Effector CD8-positive, alpha-beta T cell (primary cell): Measurements from ENCODE around the gene NUTM2D.
"Not testable (repeated sequence)": the region's sequence is repeated elsewhere in the genome, so short reads cannot be mapped to it uniquely, and the experiment has no call there.

Experiments
- DNase-seq: peaks from one replicate; lab custom pipeline; 2025; lab: John Stamatoyannopoulos, UW
- total RNA-seq, 4 experiments: gene quantifications; one replicate each; lab custom pipeline; 2026; lab: John Stamatoyannopoulos, UW

The NUTM2D gene, protein sequence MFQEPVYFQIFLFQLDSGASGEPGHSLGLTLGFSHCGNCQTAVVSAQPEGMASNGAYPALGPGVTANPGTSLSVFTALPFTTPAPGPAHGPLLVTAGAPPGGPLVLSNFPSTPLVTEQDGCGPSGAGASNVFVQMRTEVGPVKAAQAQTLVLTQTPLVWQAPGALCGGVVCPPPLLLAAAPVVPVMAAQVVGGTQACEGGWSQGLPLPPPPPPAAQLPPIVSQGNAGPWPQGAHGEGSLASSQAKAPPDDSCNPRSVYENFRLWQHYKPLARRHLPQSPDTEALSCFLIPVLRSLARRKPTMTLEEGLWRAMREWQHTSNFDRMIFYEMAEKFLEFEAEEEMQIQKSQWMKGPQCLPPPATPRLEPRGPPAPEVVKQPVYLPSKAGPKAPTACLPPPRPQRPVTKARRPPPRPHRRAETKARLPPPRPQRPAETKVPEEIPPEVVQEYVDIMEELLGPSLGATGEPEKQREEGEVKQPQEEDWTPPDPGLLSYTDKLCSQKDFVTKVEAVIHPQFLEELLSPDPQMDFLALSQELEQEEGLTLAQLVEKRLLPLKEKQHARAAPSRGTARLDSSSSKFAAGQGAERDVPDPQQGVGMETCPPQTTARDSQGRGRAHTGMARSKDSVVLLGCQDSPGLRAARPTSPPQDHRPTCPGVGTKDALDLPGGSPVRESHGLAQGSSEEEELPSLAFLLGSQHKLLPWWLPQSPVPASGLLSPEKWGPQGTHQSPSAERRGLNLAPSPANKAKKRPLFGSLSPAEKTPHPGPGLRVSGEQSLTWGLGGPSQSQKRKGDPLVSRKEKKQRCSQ
- 1.2 to 1.8 (median 1.7) reads per million in 4 experiments for total RNA-seq

DNA sequence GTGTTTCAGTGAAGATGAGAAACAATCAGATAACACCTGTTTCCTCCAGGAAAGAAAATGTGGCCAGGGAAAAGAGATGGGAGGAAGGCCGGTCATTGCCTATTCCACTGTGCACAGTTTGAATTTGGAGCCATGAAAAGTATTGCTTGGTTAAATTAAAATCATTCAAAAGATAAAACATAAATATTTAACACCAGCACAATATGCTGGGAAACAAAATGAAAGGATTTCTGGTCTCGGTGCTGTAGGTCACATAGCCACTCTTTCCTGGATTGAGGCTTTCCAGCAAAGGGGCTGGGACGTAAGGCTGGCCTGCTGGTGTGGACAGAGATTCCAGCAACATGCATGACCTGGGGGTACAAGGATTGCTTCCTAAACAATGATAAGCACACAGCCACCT, at the start of gene NUTM2D:
TSS of gene NUTM2D (plus strand) at position 301 of the 400 bp plus-strand sequence. CDS start 522 bp downstream, outside the sequence.
- not testable (repeated sequence) for DNase-seq

GRCh38 chr10:87308702-87309101, 48.8 kb upstream of the NUTM2D start:
- not testable (repeated sequence) for DNase-seq

DNA sequence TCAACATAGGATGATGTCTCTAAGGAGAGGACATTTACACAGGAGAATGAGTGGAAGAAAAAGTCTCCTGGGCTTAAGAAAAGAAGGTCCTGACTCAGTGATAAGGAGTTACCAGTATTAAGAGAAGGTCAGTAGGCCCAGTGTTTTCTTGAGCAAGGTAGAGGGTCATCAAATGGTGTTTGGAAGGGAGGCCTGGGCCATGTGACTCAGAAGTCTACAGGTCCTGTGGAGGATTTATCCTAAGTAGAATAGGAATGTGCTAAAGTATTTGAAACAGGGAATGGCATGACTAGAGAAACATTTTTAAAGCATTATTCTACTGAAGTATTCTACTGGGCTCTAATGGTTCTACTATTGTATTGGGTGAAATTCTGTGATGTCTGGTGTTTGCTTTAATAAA, 47.9 kb upstream of the NUTM2D start:
- DNase-seq: not testable (repeated sequence)

GRCh38 chr10:87311521-87311920, 46.0 kb upstream of the NUTM2D start:
- DNase-seq: not testable (repeated sequence)

GRCh38 chr10:87313649-87314359, 43.7 kb upstream of the NUTM2D start:
- not testable (repeated sequence) for DNase-seq

- not testable (repeated sequence) for DNase-seq
Observed at GRCh38 chr10:87314360-87314973, 43.1 kb upstream of the NUTM2D start.

DNA sequence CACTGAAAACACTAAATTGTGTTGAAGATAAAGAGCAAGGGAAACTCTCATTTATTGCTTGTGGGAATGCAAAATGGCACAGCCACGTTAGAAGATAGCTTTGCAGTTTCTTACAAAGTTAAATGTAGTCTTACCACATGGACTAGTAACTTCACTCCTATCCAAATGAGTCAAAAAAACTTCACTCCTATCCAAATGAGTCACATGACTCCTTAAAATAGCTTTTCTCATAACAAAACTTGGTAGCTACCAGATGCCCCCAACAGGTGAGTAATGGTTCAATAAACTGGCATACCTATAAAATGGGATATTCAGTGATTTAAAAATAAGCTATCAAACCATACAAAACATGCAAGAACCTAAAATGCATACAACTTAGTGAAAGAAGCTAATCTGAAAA, 36.0 kb upstream of the NUTM2D start:
- not testable (repeated sequence) for DNase-seq

- DNase-seq: not testable (repeated sequence)
Observed at GRCh38 chr10:87324559-87324958, 33.0 kb upstream of the NUTM2D start.

GRCh38 chr10:87327958-87328357, 29.6 kb upstream of the NUTM2D start:
- not testable (repeated sequence) for DNase-seq

DNA sequence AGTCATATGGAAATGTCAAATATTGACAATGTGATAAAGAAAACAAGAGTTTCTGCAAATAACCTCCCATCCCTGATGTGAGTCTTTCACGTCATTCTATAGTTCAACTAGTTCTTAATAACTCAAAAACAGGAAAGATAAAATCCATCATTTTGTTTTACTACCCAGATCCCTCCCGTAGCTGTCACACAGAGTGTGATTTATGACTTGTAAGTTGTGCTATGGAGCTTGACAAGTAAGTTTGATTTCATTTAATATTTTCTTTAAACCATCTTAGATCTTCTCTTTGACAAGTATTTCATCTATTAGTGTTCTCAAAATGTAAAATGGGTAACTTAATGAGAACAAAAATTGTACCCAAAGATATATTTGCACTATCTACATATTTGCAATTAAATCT, 28.4 kb upstream of the NUTM2D start:
- DNase-seq: not testable (repeated sequence)

DNA sequence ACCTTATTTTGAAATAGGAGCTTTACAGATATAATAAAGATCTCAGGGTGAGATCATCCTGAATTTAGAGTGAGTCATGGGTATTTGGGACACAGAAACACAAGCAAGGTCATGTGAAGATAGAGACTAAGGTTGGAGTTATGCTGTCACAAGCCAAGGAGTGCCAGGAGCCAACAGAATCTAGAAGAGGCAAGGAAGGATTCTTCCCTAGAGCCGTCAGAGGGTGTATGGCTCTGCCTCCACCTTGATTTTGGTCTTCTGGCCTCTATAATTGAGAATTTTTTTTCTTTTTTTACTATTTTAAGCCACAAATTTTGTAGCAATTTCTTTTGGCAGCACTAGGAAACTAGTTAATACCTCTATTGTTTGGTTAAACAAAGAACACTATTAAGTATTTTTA, 24.9 kb upstream of the NUTM2D start:
- DNase-seq: not testable (repeated sequence)

GRCh38 chr10:87340411-87340810, 17.1 kb upstream of the NUTM2D start:
- not testable (repeated sequence) for DNase-seq

- not testable (repeated sequence) for DNase-seq
Observed at GRCh38 chr10:87341546-87342142, 15.9 kb upstream of the NUTM2D start.

- peak; percentile 55 for DNase-seq
Observed at GRCh38 chr10:87342249-87342710, 15.3 kb upstream of the NUTM2D start.

- DNase-seq: peak; percentile 60
Observed at GRCh38 chr10:87342711-87343258, 14.8 kb upstream of the NUTM2D start.

DNA sequence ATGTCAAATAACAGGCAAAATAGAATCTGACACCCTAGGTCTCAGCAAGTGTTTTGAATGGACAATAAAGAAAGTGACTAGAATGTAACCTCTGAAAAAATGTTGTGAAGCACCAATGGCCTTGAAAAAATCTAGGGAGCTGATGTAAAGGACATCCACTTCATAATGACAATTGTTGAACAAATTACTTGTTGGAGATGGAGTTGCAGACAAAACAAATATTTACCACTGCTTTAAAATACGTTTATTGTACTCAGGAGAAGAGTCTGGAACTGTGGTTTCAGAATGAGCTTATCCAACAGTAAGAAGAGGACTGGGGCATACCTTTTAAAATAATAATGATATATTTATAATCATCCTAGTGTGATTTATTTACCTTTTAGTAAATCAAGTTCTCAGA, 11.8 kb upstream of the NUTM2D start:
- DNase-seq: not testable (repeated sequence)

- DNase-seq: not testable (repeated sequence)
Observed at GRCh38 chr10:87350161-87350560, 7.4 kb upstream of the NUTM2D start.

GRCh38 chr10:87352825-87353224, 4.7 kb upstream of the NUTM2D start:
- DNase-seq: not testable (repeated sequence)

GRCh38 chr10:87355110-87355509, 2.4 kb upstream of the NUTM2D start:
- DNase-seq: not testable (repeated sequence)

- DNase-seq: not testable (repeated sequence)
Observed at GRCh38 chr10:87358159-87358558, 615 bp downstream of the NUTM2D start.
